H1 (cell line): ENCODE measurements around the gene PUS3.
"Not testable (repeated sequence)": the region's sequence is repeated elsewhere in the genome, so short reads cannot be mapped to it uniquely, and the experiment has no call there.

Source experiments
- ATF2 ChIP-seq: IDR thresholded peaks from 2 replicates; pipeline ENCODE4 v1.6.1; 2012; ENCODE audit warnings: low read length, inconsistent platforms
- ATF3 ChIP-seq: IDR thresholded peaks from 2 replicates; pipeline ENCODE4 v1.6.1; 2011; ENCODE audit warnings: low read depth, mild to moderate bottlenecking, low read length; ENCODE audit not compliant: insufficient read depth
- BRCA1 ChIP-seq: IDR thresholded peaks from 2 replicates; pipeline ENCODE4 v1.6.1; 2012; ENCODE audit warnings: low read depth, low read length, improper control_type of control experiment
- CHD2 ChIP-seq: IDR thresholded peaks from 2 replicates; pipeline ENCODE4 v1.6.1; 2012; ENCODE audit warnings: low read length, improper control_type of control experiment
- CTCF ChIP-seq, 3 experiments: IDR thresholded peaks; 1 replicate in 2 of 3; 2 replicates in 1 of 3; pipeline versions ENCODE4 v1.5.1 to v1.6.1; 2011; ENCODE audit warnings: low read length in 3 of 3, mild to moderate bottlenecking in 3 of 3, inconsistent platforms in 2 of 3, low read depth in 1 of 3, moderate library complexity in 1 of 3; ENCODE audit not compliant: insufficient read depth in 1 of 3; ENCODE audit errors: control extremely low read depth in 1 of 3
- EZH2 ChIP-seq: fragments of 200-600 bp; sonication (generic); IDR thresholded peaks from 2 replicates; pipeline ENCODE4 v1.7.1; 2012; ENCODE audit warnings: low read depth, mild to moderate bottlenecking, moderate library complexity, low read length, inconsistent platforms; ENCODE audit not compliant: severe bottlenecking
- JUN ChIP-seq: IDR thresholded peaks from 2 replicates; pipeline ENCODE4 v1.6.1; 2011; ENCODE audit warnings: low read depth, mild to moderate bottlenecking, improper control_type of control experiment, low read length
- POLR2A ChIP-seq, 2 experiments: IDR thresholded peaks; 1 replicate in 1 of 2; 2 replicates in 1 of 2; pipeline ENCODE4 v1.6.1; 2011; ENCODE audit warnings: low read depth in 2 of 2, low read length in 2 of 2, mild to moderate bottlenecking in 2 of 2; ENCODE audit errors: control extremely low read depth in 1 of 2
- POLR2AphosphoS5 ChIP-seq: IDR thresholded peaks from 2 replicates; pipeline ENCODE4 v1.6.1; 2011; ENCODE audit warnings: low read depth, low read length

- not testable (repeated sequence) for TF ChIP-seq CTCF (IDR thresholded peaks at IDR 0.05; ENCODE audit: control extremely low read depth in 1 of 3, insufficient read depth in 1 of 3, low read depth in 1 of 3, low read length in 3 of 3); CHD2; ATF2; POLR2AphosphoS5; BRCA1; JUN; EZH2; ATF3; POLR2A (IDR thresholded peaks at IDR 0.05; ENCODE audit: control extremely low read depth in 1 of 2, low read depth in 2 of 2, low read length in 2 of 2)
These were observed 37.7 kb downstream of the PUS3 start for GRCh38 chr11:125865354-125865753.
